Muscle layer of duodenum (tissue), 2 donors: ENCODE data around the gene FOXF1.

Experiments
- H3K27ac ChIP-seq: one replicate; pipeline ENCODE4 v1.7.0; 2013; ENCODE audit warnings: mild to moderate bottlenecking, low read length
- H3K27me3 ChIP-seq: one replicate; pipeline ENCODE4 v1.7.0; 2013; ENCODE audit warnings: low read depth, mild to moderate bottlenecking, control low read depth, low read length
- H3K36me3 ChIP-seq, 2 donors: one replicate each; pipeline ENCODE4 v1.7.0; 2013; ENCODE audit warnings: low read length in 2 of 2, control low read depth in 1 of 2, mild to moderate bottlenecking in 1 of 2; ENCODE audit not compliant: insufficient read depth in 2 of 2, control insufficient read depth in 1 of 2
- H3K4me1 ChIP-seq, 2 donors: one replicate each; pipeline ENCODE4 v1.7.0; 2013; ENCODE audit warnings: low read length in 2 of 2, mild to moderate bottlenecking in 2 of 2, control low read depth in 1 of 2, moderate library complexity in 1 of 2; ENCODE audit not compliant: insufficient read depth in 2 of 2, control insufficient read depth in 1 of 2
- H3K4me3 ChIP-seq, 2 donors: one replicate each; pipeline ENCODE4 v1.7.0; 2013; ENCODE audit warnings: low read length in 2 of 2, low read depth in 1 of 2, mild to moderate bottlenecking in 1 of 2
- H3K9me3 ChIP-seq, 2 donors: one replicate each; pipeline ENCODE4 v1.7.0; 2013; ENCODE audit warnings: low read length in 2 of 2, control low read depth in 1 of 2, mild to moderate bottlenecking in 1 of 2; ENCODE audit not compliant: control insufficient read depth in 1 of 2
- donor health status: healthy.

The FOXF1 gene

DNA sequence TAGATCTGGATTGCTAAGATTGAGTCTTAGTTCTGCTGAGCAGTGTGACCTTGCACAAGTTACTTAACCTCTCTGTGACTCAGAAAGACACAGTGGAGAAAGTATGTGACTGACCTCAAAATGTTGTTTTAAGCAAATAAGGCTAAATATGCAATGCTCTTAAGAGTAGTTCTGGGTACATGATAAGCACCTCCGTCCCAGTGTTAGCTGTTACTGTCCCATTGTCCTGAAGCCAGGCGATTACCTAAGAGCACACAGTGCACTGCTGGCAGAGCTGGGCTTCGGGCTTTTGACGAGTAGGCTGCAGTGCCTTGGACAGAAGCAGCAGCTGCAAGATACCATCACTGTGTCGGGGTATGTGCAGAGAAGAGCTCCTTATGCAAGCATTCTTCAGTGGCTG lies 32.7 kb upstream of the FOXF1 start:
- no peaks in the 10 kb centered on the region for H3K9me3 ChIP-seq
- H3K27me3 ChIP-seq: no peaks in the 10 kb centered on the region
- H3K4me1 ChIP-seq: peaks cover 0 to 15% of the 10 kb centered on the region in 2 donors
- no peak overlapping the region for H3K4me3 ChIP-seq
- no peak overlapping the region for H3K27ac ChIP-seq
- H3K36me3 ChIP-seq: peaks cover 0 to 7% of the 10 kb centered on the region in 2 donors

DNA sequence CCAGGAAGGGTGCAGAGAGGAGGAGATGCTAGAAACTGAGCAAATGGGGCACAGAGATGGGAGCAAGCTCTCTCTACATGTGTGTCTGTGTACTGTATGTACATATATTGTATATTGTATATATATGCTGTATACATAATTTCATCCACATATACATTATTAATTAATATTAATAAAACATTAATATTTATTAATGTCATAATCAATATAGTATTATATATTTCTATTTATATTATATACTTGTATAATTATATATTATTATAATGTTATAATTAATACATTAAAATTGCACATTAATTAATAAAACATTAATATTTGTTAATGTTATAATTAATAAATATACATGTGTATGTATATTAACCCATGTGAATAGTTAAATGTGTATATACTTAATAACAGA lies 31.5 kb upstream of the FOXF1 start:
- no peaks in the 10 kb centered on the region for H3K27me3 ChIP-seq
- no peak overlapping the region for H3K4me3 ChIP-seq
- peaks cover 0 to 15% of the 10 kb centered on the region in 2 donors for H3K4me1 ChIP-seq
- peaks cover 0 to under 1% of the 10 kb centered on the region in 2 donors for H3K9me3 ChIP-seq
- H3K27ac ChIP-seq: no peak overlapping the region
- H3K36me3 ChIP-seq: peaks cover 0 to 7% of the 10 kb centered on the region in 2 donors

GRCh38 chr16:86479419-86479818 lies 30.9 kb upstream of the FOXF1 start:
- Histone ChIP-seq H3K27ac (no peak overlapping the region), H3K36me3 (peaks cover 0 to 7% of the 10 kb centered on the region in 2 donors)

DNA sequence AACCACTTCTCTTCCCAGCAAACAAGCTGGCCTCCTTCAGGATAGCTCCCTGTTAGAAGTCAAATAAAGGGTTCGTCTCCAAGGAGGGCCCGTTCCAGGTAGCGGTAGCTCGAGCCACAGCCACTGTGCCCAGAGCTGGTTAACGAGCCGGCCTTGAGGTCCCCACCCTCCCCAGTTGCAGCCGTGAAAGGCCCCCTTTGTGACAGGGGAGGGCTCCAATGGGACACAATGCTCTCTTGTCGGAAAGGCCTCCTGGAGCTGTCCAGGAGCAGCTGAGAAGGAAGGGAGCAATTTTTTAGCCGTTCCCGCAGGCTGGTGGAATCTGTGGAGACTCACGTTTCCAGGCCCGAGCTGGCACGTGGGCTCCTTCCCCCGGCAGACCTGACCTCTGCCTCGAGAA lies 29.9 kb upstream of the FOXF1 start:
- peaks cover 0 to 4% of the 10 kb centered on the region in 2 donors for H3K36me3 ChIP-seq
- no peaks in the 10 kb centered on the region for H3K27me3 ChIP-seq
- peaks cover 0 to 15% of the 10 kb centered on the region in 2 donors for H3K4me1 ChIP-seq
- H3K9me3 ChIP-seq: peaks cover 8 to 11% of the 10 kb centered on the region in 2 donors
- H3K4me3 ChIP-seq: no peak overlapping the region
- no peak overlapping the region for H3K27ac ChIP-seq

More at GRCh38 chr16:86479419-86479818, 30.9 kb upstream of the FOXF1 start:
- H3K27me3 ChIP-seq: no peaks in the 10 kb centered on the region
- H3K4me1 ChIP-seq: peaks cover 0 to 15% of the 10 kb centered on the region in 2 donors
- no peak overlapping the region for H3K4me3 ChIP-seq
- H3K9me3 ChIP-seq: peaks cover 6% of the 10 kb centered on the region in 2 donors

DNA sequence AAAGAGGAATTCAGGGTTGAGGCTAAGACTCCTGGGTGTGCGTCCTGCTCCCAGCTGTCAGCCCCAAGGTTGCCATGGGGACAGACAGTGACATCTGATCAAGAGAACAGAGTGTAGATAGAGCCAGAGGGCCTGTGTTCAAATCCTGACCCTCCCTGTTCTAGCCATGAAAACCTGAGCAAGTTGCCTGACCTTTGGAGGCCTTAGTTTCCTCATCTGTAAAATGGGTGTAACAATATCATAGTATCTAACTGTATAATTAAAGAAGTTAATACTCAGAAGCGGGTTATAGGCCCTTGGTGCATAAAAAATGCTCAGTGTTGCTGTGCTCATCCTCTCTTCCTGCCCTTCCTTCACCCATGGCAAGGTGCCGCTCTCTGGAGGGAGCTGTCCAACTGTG lies 28.7 kb upstream of the FOXF1 start:
- Histone ChIP-seq H3K9me3 (peaks cover 8 to 11% of the 10 kb centered on the region in 2 donors), H3K4me1 (peaks cover 0 to 20% of the 10 kb centered on the region in 2 donors), H3K27ac (no peak overlapping the region), H3K36me3 (no peaks in the 10 kb centered on the region), H3K27me3 (no peaks in the 10 kb centered on the region), H3K4me3 (no peak overlapping the region)

DNA sequence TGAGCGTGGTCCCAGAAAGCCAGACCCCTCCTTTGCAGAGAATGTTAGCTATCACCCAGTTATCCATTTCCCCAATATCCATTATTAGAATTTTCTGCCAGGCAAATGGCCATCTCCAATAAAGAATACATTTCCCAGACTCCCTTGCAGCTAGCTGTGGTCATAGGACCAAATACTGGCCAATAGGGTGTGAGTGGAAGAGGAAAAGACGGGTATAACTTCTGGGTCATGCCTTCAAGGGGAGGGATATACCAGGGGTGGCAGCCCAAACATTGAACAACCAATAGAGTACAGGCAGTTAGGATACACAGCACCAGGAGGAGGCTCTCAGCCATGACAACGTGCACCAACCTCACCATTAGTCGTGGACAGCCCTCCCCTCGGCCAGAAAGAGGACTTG lies 26.1 kb upstream of the FOXF1 start:
- peaks cover 0 to 12% of the 10 kb centered on the region in 2 donors for H3K4me1 ChIP-seq
- no peak overlapping the region for H3K4me3 ChIP-seq
- H3K27me3 ChIP-seq: no peaks in the 10 kb centered on the region
- peaks cover 0 to 6% of the 10 kb centered on the region in 2 donors for H3K36me3 ChIP-seq
- H3K9me3 ChIP-seq: peaks cover 8 to 11% of the 10 kb centered on the region in 2 donors
- H3K27ac ChIP-seq: no peak overlapping the region

- Histone ChIP-seq H3K4me1 (peaks cover 0 to 10% of the 10 kb centered on the region in 2 donors), H3K4me3 (no peak overlapping the region), H3K36me3 (peaks cover 0 to 6% of the 10 kb centered on the region in 2 donors), H3K9me3 (peaks cover 8 to 11% of the 10 kb centered on the region in 2 donors), H3K27ac (no peak overlapping the region), H3K27me3 (no peaks in the 10 kb centered on the region)
Observed at GRCh38 chr16:86485746-86486145, 24.6 kb upstream of the FOXF1 start.

DNA sequence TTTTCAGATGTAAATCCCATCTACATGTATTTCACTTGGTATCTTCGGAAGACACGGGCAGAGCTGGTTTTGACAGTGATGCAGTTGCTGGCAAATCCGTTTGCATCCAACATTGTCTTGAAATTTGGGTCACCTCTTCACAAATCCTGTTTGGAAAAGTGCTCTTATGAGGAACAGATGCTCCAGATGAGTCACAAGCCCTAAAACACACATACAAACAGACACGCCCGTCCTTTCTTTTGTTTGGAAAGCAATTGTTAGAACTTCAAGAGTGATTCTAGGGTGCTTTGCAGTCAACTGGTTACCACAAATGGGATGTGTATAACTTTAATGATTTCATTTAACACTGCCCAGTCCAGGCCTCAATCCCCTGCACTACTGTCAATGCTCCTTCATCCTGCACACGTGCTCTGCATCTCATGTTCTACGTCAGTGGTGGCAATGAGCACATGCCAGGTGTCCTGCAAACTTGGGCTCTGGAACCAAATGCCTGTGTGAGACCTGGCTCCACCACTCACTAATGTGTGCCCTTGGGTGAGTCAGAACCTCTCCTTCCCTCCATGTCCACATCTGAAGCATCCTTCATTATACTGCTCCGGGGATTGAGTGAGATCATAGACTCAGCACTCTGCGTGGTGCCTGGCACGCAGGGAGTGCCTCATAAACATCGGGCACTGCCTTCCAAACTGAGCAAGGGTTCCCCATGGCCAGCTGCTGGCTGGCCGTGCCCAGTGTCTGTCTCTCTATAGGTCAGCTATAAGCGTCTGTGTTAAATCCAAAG lies 19.3 kb upstream of the FOXF1 start:
- no peak overlapping the region for H3K4me3 ChIP-seq
- H3K4me1 ChIP-seq: peaks cover 0 to 33% of the 10 kb centered on the region in 2 donors
- peaks cover 9% of the 10 kb centered on the region for H3K27me3 ChIP-seq
- peaks cover 0 to 6% of the 10 kb centered on the region in 2 donors for H3K36me3 ChIP-seq
- H3K9me3 ChIP-seq: no peaks in the 10 kb centered on the region
- H3K27ac ChIP-seq: no peak overlapping the region

DNA sequence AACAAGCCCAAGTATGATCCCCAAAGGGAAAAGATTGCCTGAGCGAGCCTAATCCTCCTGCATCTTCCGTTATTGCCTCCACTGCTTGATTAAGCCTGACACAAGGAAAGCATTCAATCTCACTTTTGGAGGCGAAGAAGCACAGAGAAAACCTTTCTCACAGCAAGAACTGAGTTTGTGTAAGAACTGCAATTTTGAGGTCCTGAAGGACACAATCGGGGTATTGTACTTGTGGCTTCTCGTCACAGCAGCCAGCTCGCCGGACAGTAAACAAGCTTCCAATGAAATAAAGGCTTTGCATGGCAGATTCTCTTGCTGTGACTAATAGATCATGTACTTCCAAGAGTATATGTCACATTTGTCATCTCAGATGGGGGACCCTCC lies 18.7 kb upstream of the FOXF1 start:
- Histone ChIP-seq H3K27ac (peak overlapping the region; percentile 2), H3K36me3 (peaks cover 0 to 6% of the 10 kb centered on the region in 2 donors), H3K27me3 (peaks cover 9% of the 10 kb centered on the region), H3K9me3 (no peaks in the 10 kb centered on the region), H3K4me3 (no peak overlapping the region), H3K4me1 (peaks cover 0 to 28% of the 10 kb centered on the region in 2 donors)

- H3K27me3 ChIP-seq: peaks cover 9% of the 10 kb centered on the region
- H3K4me1 ChIP-seq: peaks cover 0 to 26% of the 10 kb centered on the region in 2 donors
- H3K27ac ChIP-seq: no peak overlapping the region
- peaks cover 0 to 6% of the 10 kb centered on the region in 2 donors for H3K36me3 ChIP-seq
- no peak overlapping the region for H3K4me3 ChIP-seq
- no peaks in the 10 kb centered on the region for H3K9me3 ChIP-seq
Observed at GRCh38 chr16:86492267-86492960, 17.9 kb upstream of the FOXF1 start.

- H3K9me3 ChIP-seq: no peaks in the 10 kb centered on the region
- peaks cover 0 to 6% of the 10 kb centered on the region in 2 donors for H3K36me3 ChIP-seq
- no peak overlapping the region for H3K4me3 ChIP-seq
- peaks cover 0 to 26% of the 10 kb centered on the region in 2 donors for H3K4me1 ChIP-seq
- no peak overlapping the region for H3K27ac ChIP-seq
- peaks cover 9% of the 10 kb centered on the region for H3K27me3 ChIP-seq
Observed at GRCh38 chr16:86492961-86493629, 17.2 kb upstream of the FOXF1 start.
